Stomach (tissue), 4 donors: Measurements from ENCODE around the gene NFU1.

ENCODE experiments used
- EP300 ChIP-seq: sonication (generic); formaldehyde crosslinking; IDR thresholded peaks from one replicate; pipeline ENCODE4 v1.6.1; 2017; ENCODE audit warnings: antibody characterized with exemption
- POLR2AphosphoS5 ChIP-seq, 3 donors: sonication (generic); formaldehyde crosslinking; IDR thresholded peaks; one replicate each; pipeline ENCODE4 v1.6.1; 2016; ENCODE audit warnings: antibody characterized with exemption in 3 of 3
- TF ChIP-seq, protein P1 (sequence below), 7 experiments: fragments of 450-650 bp in 4 of 7; fragments of 200-600 bp in 3 of 7; sonication (generic) in 3 of 7; IDR thresholded peaks; one replicate each; pipeline ENCODE4 v1.5.1; 2016 to 2019; ENCODE audit warnings: antibody characterized with exemption in 7 of 7, control low read depth in 2 of 7, mild to moderate bottlenecking in 1 of 7

DNA sequence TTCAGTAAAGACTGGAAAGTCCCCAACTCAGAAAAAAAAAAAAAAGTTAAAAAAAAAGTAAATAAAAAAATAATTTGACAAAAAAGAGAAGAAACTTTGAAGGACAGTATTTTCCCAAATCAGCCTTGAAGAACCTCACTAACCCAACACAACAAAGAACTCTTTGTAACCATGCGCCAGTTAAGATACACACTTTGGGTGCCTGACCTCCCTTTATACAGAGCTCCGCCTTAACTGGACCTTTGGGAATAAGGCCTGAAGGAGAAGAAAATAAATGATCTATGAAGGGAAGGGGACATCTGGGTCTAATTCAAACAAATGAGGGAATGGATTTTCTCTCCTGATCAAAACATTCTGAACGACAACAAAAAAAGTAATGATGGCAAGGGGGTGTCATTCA is 48.0 kb downstream of the NFU1 start:
- TF ChIP-seq, protein P1, sequence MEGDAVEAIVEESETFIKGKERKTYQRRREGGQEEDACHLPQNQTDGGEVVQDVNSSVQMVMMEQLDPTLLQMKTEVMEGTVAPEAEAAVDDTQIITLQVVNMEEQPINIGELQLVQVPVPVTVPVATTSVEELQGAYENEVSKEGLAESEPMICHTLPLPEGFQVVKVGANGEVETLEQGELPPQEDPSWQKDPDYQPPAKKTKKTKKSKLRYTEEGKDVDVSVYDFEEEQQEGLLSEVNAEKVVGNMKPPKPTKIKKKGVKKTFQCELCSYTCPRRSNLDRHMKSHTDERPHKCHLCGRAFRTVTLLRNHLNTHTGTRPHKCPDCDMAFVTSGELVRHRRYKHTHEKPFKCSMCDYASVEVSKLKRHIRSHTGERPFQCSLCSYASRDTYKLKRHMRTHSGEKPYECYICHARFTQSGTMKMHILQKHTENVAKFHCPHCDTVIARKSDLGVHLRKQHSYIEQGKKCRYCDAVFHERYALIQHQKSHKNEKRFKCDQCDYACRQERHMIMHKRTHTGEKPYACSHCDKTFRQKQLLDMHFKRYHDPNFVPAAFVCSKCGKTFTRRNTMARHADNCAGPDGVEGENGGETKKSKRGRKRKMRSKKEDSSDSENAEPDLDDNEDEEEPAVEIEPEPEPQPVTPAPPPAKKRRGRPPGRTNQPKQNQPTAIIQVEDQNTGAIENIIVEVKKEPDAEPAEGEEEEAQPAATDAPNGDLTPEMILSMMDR (IDR thresholded peaks at IDR 0.05), result no peak
- no peak for TF ChIP-seq POLR2AphosphoS5 (IDR thresholded peaks at IDR 0.05)
- no peak for TF ChIP-seq EP300
